Transverse colon (tissue), 4 donors: ENCODE measurements around the gene WDFY2. TPM values are rescaled to one million over a fixed set of nuclear protein-coding genes. Genes with fewer than 3 reads are reported as not detected.

Experiments used
- DNase-seq: peaks from one replicate; pipeline ENCODE4 v3.0.0-alpha.2; 2019
- H3K27ac ChIP-seq, 4 donors: fragments of 200-600 bp; sonication (generic); 2 replicates each; pipeline ENCODE4 v1.5.1; 2016 to 2018; ENCODE audit warnings: inconsistent platforms in 4 of 4
- H3K27me3 ChIP-seq: fragments of 200-600 bp; sonication (generic); 2 replicates; pipeline ENCODE4 v1.5.1; 2017; ENCODE audit warnings: inconsistent platforms
- H3K36me3 ChIP-seq, 4 donors: fragments of 200-600 bp; sonication (generic); 2 replicates each; pipeline ENCODE4 v1.5.1; 2017 to 2019; ENCODE audit warnings: inconsistent platforms in 4 of 4
- H3K4me1 ChIP-seq, 4 donors: fragments of 200-600 bp; sonication (generic); 2 replicates each; pipeline ENCODE4 v1.5.1; 2017 to 2020; ENCODE audit warnings: inconsistent platforms in 4 of 4
- H3K4me3 ChIP-seq, 4 donors: fragments of 200-600 bp; sonication (generic); 1 replicate in 1 of 4; 2 replicates in 3 of 4; pipeline versions ENCODE4 v1.5.1 to v1.6.1; 2017 to 2019; ENCODE audit warnings: inconsistent platforms in 4 of 4
- H3K9me3 ChIP-seq, 2 donors: fragments of 200-600 bp; sonication (generic); 2 replicates each; pipeline ENCODE4 v1.5.1; 2017 to 2019; ENCODE audit warnings: inconsistent platforms in 2 of 2
- CTCF ChIP-seq, 5 experiments: fragments of 200-600 bp in 3 of 5; fragments of 450-650 bp in 2 of 5; sonication (generic) in 3 of 5; IDR thresholded peaks; 1 replicate in 2 of 5; 2 replicates in 3 of 5; pipeline ENCODE4 v1.5.1; 2016 to 2017; ENCODE audit warnings: antibody characterized with exemption in 5 of 5, inconsistent platforms in 3 of 5, mild to moderate bottlenecking in 2 of 5, moderate library complexity in 1 of 5
- EP300 ChIP-seq: sonication (generic); formaldehyde crosslinking; IDR thresholded peaks from one replicate; pipeline ENCODE4 v1.6.1; 2017; ENCODE audit warnings: antibody characterized with exemption, low read depth
- POLR2A ChIP-seq: fragments of 450-650 bp; IDR thresholded peaks from one replicate; pipeline ENCODE4 v1.6.1; 2016; ENCODE audit warnings: antibody characterized with exemption, mild to moderate bottlenecking, moderate library complexity
- POLR2AphosphoS5 ChIP-seq, 3 donors: sonication (generic); formaldehyde crosslinking; IDR thresholded peaks; one replicate each; pipeline ENCODE4 v1.6.1; 2016; ENCODE audit warnings: antibody characterized with exemption in 3 of 3
- WGBS, 2 donors: methylation state at CpG; one replicate each; pipeline ENCODE4 v1.1.5; 2018; ENCODE audit warnings: low coverage in 1 of 2; 5-methylcytosine and 5-hydroxymethylcytosine counted together
- in situ Hi-C, 4 donors: fragments of 200-750 bp; cut with MboI; loops; one replicate each; pipeline versions ENCODE4 v1.15.0 to v1.15.1; 2017; ENCODE audit warnings: low sequenced_read_pairs in 3 of 4, low pct_ligation_motif_present in 1 of 4, low pct_unique_long_range_greater_than_20kb in 1 of 4
- intact Hi-C: fragments of 100-400 bp; cut with DNase I; formaldehyde crosslinking; loops from one replicate; pipeline ENCODE4 v1.15.1; 2023; ENCODE audit warnings: low total_unique reads
- total RNA-seq, 4 donors: library from RNA; depleted of rRNA; stranded (reverse); fragments of >200 nt; gene quantifications; one replicate each; pipeline ENCODE4 v1.1.0, GENCODE V29; 2016

The WDFY2 gene
- total RNA-seq, 4 donors from 2014 or later: 2.4 to 12.3 (median 6.7) TPM

GRCh38 chr13:51799261-51799660 is 215.0 kb downstream of the WDFY2 start:
- Histone ChIP-seq H3K27ac (no peak overlapping the region), H3K4me1 (peaks cover 20 to 33% (median 24%) of the 10 kb centered on the region in 4 donors), H3K27me3 (no peaks in the 10 kb centered on the region), H3K4me3 (no peak overlapping the region), H3K9me3 (no peaks in the 10 kb centered on the region), H3K36me3 (no peaks in the 10 kb centered on the region)
- in situ Hi-C loops (loop anchor here (10.0 to 25.0 kb wide), 3 partner anchors 212 to 362 kb away; partner anchors contain the start of gene WDFY2 (in 1 of the 4)), intact Hi-C loops (no loop called here)
- no peak for DNase-seq
- WGBS, 2 donors: 90 to 100% methylated on average over 1 to 12 of the region's 12 CpGs
- TF ChIP-seq POLR2A (no peak), CTCF (IDR thresholded peaks at IDR 0.05) (no peak), EP300 (no peak), POLR2AphosphoS5 (IDR thresholded peaks at IDR 0.05) (no peak)

DNA sequence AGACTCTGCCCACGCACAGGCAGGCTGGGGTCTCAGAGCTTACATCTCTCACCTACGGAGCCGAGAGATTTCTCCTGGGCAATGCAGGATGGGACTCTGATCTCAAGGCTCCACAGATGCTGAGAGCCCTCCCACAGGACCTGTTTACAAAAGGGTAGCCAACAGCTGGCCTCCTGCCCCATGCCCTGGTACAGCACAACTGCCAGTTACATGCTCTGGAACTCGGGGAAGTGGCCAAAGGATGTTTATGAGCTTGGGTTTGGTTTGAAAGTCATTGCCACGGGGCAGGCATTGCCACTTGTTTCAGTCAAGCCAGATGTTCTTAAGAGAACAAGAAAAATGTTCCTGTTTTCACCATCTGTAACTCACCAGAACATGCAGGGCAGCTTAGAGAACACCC is 216.2 kb downstream of the WDFY2 start:
- H3K4me1 ChIP-seq: peaks cover 20 to 44% (median 30%) of the 10 kb centered on the region in 4 donors
- no peaks in the 10 kb centered on the region for H3K9me3 ChIP-seq
- H3K4me3 ChIP-seq: no peak overlapping the region
- TF ChIP-seq POLR2A (no peak), EP300 (no peak), POLR2AphosphoS5 (IDR thresholded peaks at IDR 0.05) (no peak), CTCF (IDR thresholded peaks at IDR 0.05) (no peak)
- 69% methylated on average over 5 of the region's 5 CpGs; no CpG with 5 or more reads in 1 of the 2 donors for WGBS, 2 donors
- peak; percentile 41 for DNase-seq
- H3K27me3 ChIP-seq: no peaks in the 10 kb centered on the region
- intact Hi-C loops (loop anchor here (5.0 to 10.0 kb wide), 2 partner anchors 216 to 348 kb away; partner anchors contain the start of genes INTS6 and WDFY2), in situ Hi-C loops (loop anchor here in 2 of 4 donors (10.0 to 25.0 kb wide), 3 partner anchors 216 to 637 kb away; partner anchors contain the start of genes NEK5 (in 1 of the 2) and WDFY2 (in 1 of the 2))
- peak overlapping the region; percentile 99 to 100 (median 100) for H3K27ac ChIP-seq
- H3K36me3 ChIP-seq: no peaks in the 10 kb centered on the region

GRCh38 chr13:51801631-51802099 is 217.4 kb downstream of the WDFY2 start:
- in situ Hi-C loops: loop anchor here in 2 of 4 donors (10.0 to 25.0 kb wide), 3 partner anchors 217 to 636 kb away; partner anchors contain the start of genes NEK5 (in 1 of the 2) and WDFY2 (in 1 of the 2)
- WGBS, 2 donors: 55 to 66% methylated on average over 5 to 7 of the region's 7 CpGs
- H3K9me3 ChIP-seq: no peaks in the 10 kb centered on the region
- intact Hi-C loops: loop anchor here (5.0 to 10.0 kb wide), 2 partner anchors 217 to 349 kb away; partner anchors contain the start of genes INTS6 and WDFY2
- H3K4me3 ChIP-seq: no peak overlapping the region
- no peaks in the 10 kb centered on the region for H3K27me3 ChIP-seq
- peaks cover 20 to 44% (median 30%) of the 10 kb centered on the region in 4 donors for H3K4me1 ChIP-seq
- H3K27ac ChIP-seq: peak overlapping the region; percentile 99 to 100 (median 100)
- peak; percentile 87 for DNase-seq
- H3K36me3 ChIP-seq: no peaks in the 10 kb centered on the region
- TF ChIP-seq EP300: no peak
- TF ChIP-seq CTCF (IDR thresholded peaks at IDR 0.05): peak in 2 of 5 experiments; percentile 39 to 46

DNA sequence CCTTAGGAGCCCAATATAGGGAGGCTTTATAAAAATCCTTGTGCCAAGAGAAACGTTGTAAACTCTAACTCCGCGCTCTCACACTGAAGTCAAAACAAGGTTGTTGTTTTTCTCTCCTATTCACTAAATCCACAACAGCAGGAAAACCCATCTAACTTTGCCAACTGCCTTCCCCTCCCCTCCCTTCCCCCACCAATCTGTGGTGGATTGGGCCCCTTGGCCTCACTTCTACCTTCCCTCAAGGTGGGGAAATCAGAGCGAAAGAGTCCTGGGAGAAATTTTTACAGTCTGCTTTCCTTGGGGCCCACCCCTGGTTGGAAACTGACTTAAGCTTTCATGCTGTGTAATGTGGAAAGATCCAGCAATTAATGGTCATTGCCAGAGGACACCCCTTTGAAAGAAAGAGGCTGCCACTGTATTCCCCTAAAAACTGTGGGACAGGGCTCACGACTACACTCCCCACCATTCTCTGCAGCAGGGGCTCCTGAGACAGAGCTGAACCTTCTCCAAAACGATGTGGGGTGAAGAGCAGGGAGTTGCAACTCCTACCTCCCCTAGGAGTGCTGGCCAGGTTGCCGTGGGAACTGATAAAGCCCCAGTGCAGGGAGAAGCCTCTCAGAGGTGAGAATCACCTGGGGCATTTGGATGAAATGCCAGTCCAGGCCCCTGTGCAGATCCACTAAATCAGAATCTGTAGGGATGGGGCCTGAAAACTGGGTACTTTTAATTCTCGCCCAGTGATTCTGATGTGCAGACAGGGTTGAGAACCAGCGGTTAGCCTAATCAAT is 218.6 kb downstream of the WDFY2 start:
- H3K36me3 ChIP-seq: no peaks in the 10 kb centered on the region
- peak overlapping the region in 3 of 4 donors; percentile 74 to 94 (median 85) for H3K4me3 ChIP-seq
- no peaks in the 10 kb centered on the region for H3K9me3 ChIP-seq
- peak overlapping the region; percentile 99 to 100 (median 100) for H3K27ac ChIP-seq
- no peaks in the 10 kb centered on the region for H3K27me3 ChIP-seq
- in situ Hi-C loops (loop anchor here in 2 of 4 donors (10.0 to 25.0 kb wide), 3 partner anchors 218 to 634 kb away; partner anchors contain the start of genes NEK5 (in 1 of the 2) and WDFY2 (in 1 of the 2)), intact Hi-C loops (loop anchor here (5.0 to 10.0 kb wide), 2 partner anchors 218 to 351 kb away; partner anchors contain the start of genes INTS6 and WDFY2)
- WGBS, 2 donors: 46 to 62% methylated on average over 3 to 9 of the region's 9 CpGs
- peaks cover 20 to 44% (median 30%) of the 10 kb centered on the region in 4 donors for H3K4me1 ChIP-seq
- DNase-seq: no peak
- TF ChIP-seq POLR2A (no peak), POLR2AphosphoS5 (IDR thresholded peaks at IDR 0.05) (no peak), EP300 (no peak), CTCF (IDR thresholded peaks at IDR 0.05) (no peak)
